ENCODE measurements around the gene CAV2. TPM values are rescaled to one million over a fixed set of nuclear protein-coding genes. Genes with fewer than 3 reads are reported as not detected.

Gene CAV2
- total RNA-seq, 4 donors from 2014 or later: 144 to 204 (median 164) TPM

DNA sequence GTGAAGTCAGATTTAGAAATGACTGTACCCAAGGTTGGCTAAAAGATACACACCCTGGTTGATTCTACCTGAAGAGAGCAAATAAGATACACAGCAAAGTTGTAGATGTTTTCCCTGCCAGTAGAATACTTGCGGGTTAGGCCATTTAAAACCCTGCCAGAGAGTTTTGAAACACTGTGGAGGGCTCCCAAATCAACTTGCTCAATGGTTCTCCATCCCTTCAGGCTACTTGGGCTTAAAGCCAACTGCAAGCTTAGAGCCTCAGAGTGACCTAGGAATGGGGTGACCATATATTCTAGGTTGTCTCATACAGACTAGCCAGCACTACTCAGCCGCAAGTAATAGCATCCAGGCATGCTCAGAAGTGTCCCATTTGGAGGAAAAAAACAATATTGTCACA is 35.3 kb downstream of the CAV2 start:
- DNase-seq (ENCODE audit: low spot score) (no peak), ATAC-seq (ENCODE audit: low FRiP score) (peak; percentile 34)
- TF ChIP-seq, protein P1, sequence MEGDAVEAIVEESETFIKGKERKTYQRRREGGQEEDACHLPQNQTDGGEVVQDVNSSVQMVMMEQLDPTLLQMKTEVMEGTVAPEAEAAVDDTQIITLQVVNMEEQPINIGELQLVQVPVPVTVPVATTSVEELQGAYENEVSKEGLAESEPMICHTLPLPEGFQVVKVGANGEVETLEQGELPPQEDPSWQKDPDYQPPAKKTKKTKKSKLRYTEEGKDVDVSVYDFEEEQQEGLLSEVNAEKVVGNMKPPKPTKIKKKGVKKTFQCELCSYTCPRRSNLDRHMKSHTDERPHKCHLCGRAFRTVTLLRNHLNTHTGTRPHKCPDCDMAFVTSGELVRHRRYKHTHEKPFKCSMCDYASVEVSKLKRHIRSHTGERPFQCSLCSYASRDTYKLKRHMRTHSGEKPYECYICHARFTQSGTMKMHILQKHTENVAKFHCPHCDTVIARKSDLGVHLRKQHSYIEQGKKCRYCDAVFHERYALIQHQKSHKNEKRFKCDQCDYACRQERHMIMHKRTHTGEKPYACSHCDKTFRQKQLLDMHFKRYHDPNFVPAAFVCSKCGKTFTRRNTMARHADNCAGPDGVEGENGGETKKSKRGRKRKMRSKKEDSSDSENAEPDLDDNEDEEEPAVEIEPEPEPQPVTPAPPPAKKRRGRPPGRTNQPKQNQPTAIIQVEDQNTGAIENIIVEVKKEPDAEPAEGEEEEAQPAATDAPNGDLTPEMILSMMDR (IDR thresholded peaks at IDR 0.05): no peak

DNA sequence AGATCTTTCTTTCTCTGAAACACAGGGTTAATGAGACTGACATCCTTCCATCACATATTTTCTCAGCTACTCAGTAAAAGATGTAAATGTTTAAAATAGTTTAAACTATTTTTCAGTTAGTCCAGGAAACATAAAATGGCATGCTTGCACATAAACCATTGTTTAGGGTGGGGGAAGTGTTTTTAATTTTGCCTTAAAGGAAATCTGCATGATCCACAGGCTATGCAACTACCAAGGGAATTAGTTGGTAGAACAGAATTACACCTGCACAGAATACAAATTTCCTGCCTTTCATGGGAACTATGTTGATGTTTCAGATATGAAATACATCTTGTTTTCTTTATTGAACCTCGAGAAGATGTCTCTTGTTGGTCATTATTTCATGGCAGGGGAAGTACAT is 35.9 kb downstream of the CAV2 start:
- TF ChIP-seq, protein P1 (IDR thresholded peaks at IDR 0.05): no peak
- DNase-seq (ENCODE audit: low spot score) (no peak), ATAC-seq (ENCODE audit: low FRiP score) (no peak)

DNA sequence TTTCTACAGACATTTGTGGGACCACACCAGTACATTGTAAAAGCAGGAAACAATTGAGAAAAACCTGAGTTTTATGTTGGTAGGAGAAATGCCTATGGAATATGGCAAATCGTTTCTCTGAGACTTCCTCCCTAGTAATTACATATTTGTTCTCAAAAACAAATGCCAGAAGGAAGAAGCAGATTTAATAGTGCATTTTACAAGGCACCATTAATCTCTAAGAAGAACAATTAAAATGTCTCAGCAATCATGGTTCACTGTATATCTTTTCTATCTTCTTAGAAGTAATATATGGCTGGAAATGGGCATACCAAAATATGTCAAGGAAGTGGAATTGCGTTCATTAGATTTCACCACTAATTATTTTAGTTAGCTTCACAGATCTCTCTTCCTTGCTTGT is 38.6 kb downstream of the CAV2 start:
- DNase-seq (ENCODE audit: low spot score) (no peak), ATAC-seq (ENCODE audit: low FRiP score) (no peak)
- TF ChIP-seq, protein P1 (IDR thresholded peaks at IDR 0.05): no peak

DNA sequence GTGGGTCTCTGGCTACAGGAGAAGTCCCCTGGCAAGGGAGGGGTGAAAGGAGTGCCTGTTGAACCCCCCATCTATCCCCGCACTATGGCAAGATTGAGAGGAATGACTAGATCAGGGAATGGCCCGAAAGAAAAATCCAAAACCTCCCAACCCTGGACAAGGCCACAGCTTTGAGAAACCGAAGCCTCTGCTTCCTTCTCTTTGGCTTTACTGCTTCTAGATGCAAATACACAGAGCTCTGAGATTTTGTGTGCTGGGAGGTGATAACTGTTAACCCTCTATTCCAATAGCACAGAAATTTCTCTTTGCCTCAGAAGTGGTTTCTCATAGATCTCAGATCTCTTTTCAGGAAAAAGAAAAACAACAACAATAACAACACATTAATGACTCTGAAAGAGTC is 40.3 kb downstream of the CAV2 start:
- ATAC-seq (ENCODE audit: low FRiP score) (no peak), DNase-seq (ENCODE audit: low spot score) (no peak)
- TF ChIP-seq, protein P1 (IDR thresholded peaks at IDR 0.05): no peak

DNA sequence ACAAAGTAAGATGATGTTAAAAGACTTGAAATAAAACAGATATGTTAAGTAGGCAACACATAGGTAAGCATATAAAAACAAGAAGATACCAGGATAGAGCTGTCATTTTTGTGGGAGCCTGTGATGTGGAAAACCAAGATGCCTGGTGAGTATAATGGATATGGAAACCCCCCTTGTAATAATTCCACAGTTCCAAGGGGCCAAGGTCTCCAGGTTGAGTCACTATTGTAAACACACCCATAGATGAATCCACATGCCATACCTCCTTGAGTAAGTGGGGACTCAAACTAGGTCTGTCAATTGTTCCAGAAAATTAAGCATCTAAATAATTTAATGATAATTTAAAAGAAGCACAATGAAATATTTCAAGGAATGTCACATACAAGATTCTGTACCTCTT is 41.2 kb downstream of the CAV2 start:
- DNase-seq (ENCODE audit: low spot score) (no peak), ATAC-seq (ENCODE audit: low FRiP score) (no peak)

DNA sequence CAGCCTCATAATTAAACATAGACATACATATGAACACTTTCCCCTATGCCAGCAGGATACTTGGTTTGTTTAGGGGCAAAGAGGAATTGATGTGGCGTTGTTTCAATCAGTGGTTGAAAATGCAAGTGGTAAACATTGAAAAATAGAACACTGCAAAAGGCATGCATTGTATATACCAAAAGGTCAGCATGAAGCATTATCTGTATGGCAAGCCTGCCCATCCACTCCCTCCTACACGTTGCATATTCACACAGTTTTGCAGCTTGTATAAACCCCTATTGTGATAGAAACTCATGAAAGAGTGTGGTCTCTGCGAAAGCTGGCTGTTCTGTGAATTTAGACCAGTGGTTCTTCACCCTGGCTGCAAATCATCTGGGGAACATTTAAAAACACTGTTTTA is 42.4 kb downstream of the CAV2 start:
- no peak for ATAC-seq (ENCODE audit: low FRiP score)
- TF ChIP-seq, protein P1 (IDR thresholded peaks at IDR 0.05): no peak
- no peak for DNase-seq (ENCODE audit: low spot score)

More for the DNA sequence above, 41.2 kb downstream of the CAV2 start:
- TF ChIP-seq, protein P1 (IDR thresholded peaks at IDR 0.05): no peak

DNA sequence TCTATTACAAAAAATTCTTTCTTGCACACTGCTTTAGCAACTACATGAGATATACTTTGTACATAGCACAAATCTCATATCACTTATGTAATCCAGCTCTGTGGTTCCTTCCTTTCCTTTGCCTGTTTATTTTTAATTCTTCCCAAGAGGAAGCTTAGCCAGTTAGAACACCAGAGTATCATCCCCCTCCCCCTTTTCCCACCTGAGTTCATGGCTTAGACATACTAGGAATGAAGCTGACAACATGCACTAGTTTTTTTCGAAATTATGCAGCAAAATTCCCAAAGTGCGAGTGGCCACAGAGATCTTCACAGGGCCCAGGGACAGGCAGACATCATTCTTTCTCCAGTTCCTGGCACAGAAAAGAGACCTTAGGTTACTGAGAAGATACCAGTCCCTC is 43.1 kb downstream of the CAV2 start:
- TF ChIP-seq, protein P1 (IDR thresholded peaks at IDR 0.05): no peak
- no peak for DNase-seq (ENCODE audit: low spot score)
- ATAC-seq (ENCODE audit: low FRiP score): no peak

Data from omental fat pad (tissue), 4 donors.